Measurements from ENCODE around the gene JMJD8.

JMJD8 gene

DNA sequence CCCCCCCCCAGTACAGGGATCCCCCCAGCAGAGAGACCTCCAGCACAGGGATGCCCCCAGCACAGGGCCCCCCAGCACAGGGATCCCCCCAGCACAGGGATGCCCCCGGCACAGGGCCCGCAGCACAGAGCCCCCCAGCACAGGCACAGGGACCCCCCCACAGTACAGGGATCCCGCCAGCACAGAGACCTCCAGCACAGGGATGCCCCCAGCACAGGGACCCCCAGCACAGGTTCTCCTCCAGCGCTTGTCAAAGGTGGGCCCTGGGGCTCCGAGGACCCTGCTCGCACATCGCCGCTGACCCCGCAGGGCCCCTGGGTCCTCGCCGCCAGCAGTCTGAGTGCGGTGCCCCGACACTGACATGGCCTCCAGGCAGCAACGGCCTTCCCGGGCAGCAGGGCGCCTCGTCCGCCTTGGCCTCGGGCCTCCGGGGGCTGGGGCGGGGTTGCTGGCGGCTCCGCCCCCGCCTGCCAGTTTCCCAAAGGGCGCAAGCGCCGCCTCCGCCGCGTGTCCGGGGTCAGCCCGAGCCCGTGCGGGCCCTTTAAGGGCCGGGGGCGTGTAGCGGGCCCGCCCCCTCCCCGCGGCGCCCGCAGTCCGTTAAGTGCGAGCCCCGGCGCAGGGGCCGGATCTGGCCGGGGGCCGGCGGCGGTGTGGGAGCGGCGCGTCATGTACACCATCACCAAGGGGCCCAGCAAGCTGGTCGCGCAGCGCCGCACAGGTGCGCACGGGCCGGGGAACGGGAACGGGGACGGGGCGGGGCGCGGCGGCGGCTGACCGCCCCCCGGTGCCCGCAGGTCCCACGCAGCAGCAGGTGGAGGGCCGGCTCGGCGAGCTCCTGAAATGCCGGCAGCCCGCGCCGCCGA is 42.6 kb downstream of the JMJD8 start, which contains the start of gene MCRIP2 (continued):
- TF ChIP-seq, protein P1, sequence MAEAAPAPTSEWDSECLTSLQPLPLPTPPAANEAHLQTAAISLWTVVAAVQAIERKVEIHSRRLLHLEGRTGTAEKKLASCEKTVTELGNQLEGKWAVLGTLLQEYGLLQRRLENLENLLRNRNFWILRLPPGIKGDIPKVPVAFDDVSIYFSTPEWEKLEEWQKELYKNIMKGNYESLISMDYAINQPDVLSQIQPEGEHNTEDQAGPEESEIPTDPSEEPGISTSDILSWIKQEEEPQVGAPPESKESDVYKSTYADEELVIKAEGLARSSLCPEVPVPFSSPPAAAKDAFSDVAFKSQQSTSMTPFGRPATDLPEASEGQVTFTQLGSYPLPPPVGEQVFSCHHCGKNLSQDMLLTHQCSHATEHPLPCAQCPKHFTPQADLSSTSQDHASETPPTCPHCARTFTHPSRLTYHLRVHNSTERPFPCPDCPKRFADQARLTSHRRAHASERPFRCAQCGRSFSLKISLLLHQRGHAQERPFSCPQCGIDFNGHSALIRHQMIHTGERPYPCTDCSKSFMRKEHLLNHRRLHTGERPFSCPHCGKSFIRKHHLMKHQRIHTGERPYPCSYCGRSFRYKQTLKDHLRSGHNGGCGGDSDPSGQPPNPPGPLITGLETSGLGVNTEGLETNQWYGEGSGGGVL (tag by site-specific recombination; IDR thresholded peaks at IDR 0.05), result no peak
- TF ChIP-seq, protein P2, sequence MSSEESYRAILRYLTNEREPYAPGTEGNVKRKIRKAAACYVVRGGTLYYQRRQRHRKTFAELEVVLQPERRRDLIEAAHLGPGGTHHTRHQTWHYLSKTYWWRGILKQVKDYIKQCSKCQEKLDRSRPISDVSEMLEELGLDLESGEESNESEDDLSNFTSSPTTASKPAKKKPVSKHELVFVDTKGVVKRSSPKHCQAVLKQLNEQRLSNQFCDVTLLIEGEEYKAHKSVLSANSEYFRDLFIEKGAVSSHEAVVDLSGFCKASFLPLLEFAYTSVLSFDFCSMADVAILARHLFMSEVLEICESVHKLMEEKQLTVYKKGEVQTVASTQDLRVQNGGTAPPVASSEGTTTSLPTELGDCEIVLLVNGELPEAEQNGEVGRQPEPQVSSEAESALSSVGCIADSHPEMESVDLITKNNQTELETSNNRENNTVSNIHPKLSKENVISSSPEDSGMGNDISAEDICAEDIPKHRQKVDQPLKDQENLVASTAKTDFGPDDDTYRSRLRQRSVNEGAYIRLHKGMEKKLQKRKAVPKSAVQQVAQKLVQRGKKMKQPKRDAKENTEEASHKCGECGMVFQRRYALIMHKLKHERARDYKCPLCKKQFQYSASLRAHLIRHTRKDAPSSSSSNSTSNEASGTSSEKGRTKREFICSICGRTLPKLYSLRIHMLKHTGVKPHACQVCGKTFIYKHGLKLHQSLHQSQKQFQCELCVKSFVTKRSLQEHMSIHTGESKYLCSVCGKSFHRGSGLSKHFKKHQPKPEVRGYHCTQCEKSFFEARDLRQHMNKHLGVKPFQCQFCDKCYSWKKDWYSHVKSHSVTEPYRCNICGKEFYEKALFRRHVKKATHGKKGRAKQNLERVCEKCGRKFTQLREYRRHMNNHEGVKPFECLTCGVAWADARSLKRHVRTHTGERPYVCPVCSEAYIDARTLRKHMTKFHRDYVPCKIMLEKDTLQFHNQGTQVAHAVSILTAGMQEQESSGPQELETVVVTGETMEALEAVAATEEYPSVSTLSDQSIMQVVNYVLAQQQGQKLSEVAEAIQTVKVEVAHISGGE (tag by site-specific recombination; conservative IDR thresholded peaks at IDR 0.05; ENCODE audit: low read depth), result no peak
- TF ChIP-seq ZNF324 (tag by site-specific recombination; IDR thresholded peaks at IDR 0.05) (no peak), ZNF2 (tag by site-specific recombination; IDR thresholded peaks at IDR 0.05) (no peak), EGR2 (tag by site-specific recombination; IDR thresholded peaks at IDR 0.05; ENCODE audit: low read depth) (peak; percentile 40; the same call in 1 of the 2 replicates), BCL11B (tag by site-specific recombination; IDR thresholded peaks at IDR 0.05; ENCODE audit: low read depth) (no peak), SP3 (tag by site-specific recombination; IDR thresholded peaks at IDR 0.05) (peak; percentile 51; the same call in 1 of the 2 replicates), ZFP3 (tag by site-specific recombination; IDR thresholded peaks at IDR 0.05; ENCODE audit: low read depth) (no peak), ZNF426 (tag by site-specific recombination; IDR thresholded peaks at IDR 0.05) (no peak), KLF9 (tag by site-specific recombination; IDR thresholded peaks at IDR 0.05; ENCODE audit: low read depth) (peak; percentile 84), ZNF830 (tag by site-specific recombination; IDR thresholded peaks at IDR 0.05; ENCODE audit: low read depth) (no peak), ZNF654 (tag by site-specific recombination; IDR thresholded peaks at IDR 0.05; ENCODE audit: low read depth) (no peak), ZSCAN23 (tag by site-specific recombination; IDR thresholded peaks at IDR 0.05) (no peak), ZSCAN16 (tag by site-specific recombination; IDR thresholded peaks at IDR 0.05) (no peak), ZNF837 (tag by site-specific recombination; IDR thresholded peaks at IDR 0.05) (no peak), PRDM1 (tag by site-specific recombination; IDR thresholded peaks at IDR 0.05) (no peak), ZBTB20 (tag by site-specific recombination; IDR thresholded peaks at IDR 0.05) (peak; percentile 65), ZNF544 (tag by site-specific recombination; IDR thresholded peaks at IDR 0.05) (no peak), ZBTB48 (tag by site-specific recombination; IDR thresholded peaks at IDR 0.05) (no peak), ZNF624 (tag by site-specific recombination; IDR thresholded peaks at IDR 0.05) (no peak), ZNF121 (tag by site-specific recombination; IDR thresholded peaks at IDR 0.05) (no peak)
- TF ChIP-seq, protein P3, sequence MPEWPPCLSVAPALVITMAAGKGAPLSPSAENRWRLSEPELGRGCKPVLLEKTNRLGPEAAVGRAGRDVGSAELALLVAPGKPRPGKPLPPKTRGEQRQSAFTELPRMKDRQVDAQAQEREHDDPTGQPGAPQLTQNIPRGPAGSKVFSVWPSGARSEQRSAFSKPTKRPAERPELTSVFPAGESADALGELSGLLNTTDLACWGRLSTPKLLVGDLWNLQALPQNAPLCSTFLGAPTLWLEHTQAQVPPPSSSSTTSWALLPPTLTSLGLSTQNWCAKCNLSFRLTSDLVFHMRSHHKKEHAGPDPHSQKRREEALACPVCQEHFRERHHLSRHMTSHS (tag by site-specific recombination; IDR thresholded peaks at IDR 0.05), result no peak
- TF ChIP-seq, protein P4, sequence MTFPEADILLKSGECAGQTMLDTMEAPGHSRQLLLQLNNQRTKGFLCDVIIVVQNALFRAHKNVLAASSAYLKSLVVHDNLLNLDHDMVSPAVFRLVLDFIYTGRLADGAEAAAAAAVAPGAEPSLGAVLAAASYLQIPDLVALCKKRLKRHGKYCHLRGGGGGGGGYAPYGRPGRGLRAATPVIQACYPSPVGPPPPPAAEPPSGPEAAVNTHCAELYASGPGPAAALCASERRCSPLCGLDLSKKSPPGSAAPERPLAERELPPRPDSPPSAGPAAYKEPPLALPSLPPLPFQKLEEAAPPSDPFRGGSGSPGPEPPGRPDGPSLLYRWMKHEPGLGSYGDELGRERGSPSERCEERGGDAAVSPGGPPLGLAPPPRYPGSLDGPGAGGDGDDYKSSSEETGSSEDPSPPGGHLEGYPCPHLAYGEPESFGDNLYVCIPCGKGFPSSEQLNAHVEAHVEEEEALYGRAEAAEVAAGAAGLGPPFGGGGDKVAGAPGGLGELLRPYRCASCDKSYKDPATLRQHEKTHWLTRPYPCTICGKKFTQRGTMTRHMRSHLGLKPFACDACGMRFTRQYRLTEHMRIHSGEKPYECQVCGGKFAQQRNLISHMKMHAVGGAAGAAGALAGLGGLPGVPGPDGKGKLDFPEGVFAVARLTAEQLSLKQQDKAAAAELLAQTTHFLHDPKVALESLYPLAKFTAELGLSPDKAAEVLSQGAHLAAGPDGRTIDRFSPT (tag by site-specific recombination; IDR thresholded peaks at IDR 0.05), result 0 out of 2 replicates have a peak, but pooled peaks have one; percentile 52
- TF ChIP-seq, protein P5, sequence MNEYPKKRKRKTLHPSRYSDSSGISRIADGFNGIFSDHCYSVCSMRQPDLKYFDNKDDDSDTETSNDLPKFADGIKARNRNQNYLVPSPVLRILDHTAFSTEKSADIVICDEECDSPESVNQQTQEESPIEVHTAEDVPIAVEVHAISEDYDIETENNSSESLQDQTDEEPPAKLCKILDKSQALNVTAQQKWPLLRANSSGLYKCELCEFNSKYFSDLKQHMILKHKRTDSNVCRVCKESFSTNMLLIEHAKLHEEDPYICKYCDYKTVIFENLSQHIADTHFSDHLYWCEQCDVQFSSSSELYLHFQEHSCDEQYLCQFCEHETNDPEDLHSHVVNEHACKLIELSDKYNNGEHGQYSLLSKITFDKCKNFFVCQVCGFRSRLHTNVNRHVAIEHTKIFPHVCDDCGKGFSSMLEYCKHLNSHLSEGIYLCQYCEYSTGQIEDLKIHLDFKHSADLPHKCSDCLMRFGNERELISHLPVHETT (tag by site-specific recombination; IDR thresholded peaks at IDR 0.05), result no peak
- TF ChIP-seq, protein P6, sequence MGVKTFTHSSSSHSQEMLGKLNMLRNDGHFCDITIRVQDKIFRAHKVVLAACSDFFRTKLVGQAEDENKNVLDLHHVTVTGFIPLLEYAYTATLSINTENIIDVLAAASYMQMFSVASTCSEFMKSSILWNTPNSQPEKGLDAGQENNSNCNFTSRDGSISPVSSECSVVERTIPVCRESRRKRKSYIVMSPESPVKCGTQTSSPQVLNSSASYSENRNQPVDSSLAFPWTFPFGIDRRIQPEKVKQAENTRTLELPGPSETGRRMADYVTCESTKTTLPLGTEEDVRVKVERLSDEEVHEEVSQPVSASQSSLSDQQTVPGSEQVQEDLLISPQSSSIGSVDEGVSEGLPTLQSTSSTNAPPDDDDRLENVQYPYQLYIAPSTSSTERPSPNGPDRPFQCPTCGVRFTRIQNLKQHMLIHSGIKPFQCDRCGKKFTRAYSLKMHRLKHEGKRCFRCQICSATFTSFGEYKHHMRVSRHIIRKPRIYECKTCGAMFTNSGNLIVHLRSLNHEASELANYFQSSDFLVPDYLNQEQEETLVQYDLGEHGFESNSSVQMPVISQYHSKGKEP (tag by site-specific recombination; IDR thresholded peaks at IDR 0.05), result 0 out of 2 replicates have a peak, but pooled peaks have one; percentile 28

Measured in HEK293 (cell line).